H1 (cell line): Measurements from ENCODE around the gene LANCL1. TPM values are rescaled to one million over a fixed set of nuclear protein-coding genes. Genes with fewer than 3 reads are reported as not detected.

Experiments used
- CTCF ChIA-PET: fragments of 300-600 bp; sonication (Branson Sonifier 250); formaldehyde crosslinking; loops from one replicate; lab custom pipeline; 2021; ENCODE audit not compliant: partially characterized antibody; lab: Charles Lee
- POLR2A ChIA-PET: fragments of 300-600 bp; sonication (Branson Sonifier 250); formaldehyde crosslinking; loops from one replicate; lab custom pipeline; 2021; ENCODE audit warnings: inconsistent platforms; ENCODE audit not compliant: partially characterized antibody; lab: Charles Lee
- DNase-seq, 2 experiments: peaks; one replicate each; pipeline versions ENCODE4 v3.0.0 to v3.0.0-alpha.2; 2010 to 2022; ENCODE audit warnings: low spot score in 2 of 2, low read depth in 1 of 2, mixed read lengths in 1 of 2
- FAIRE-seq: peaks from 2 replicates; lab custom pipeline; 2011; peaks lifted over from hg19 to GRCh38; lab: Jason Lieb, UNC
- H2AFZ ChIP-seq: 2 replicates; pipeline ENCODE4 v1.8.1; 2012; ENCODE audit warnings: low read length, inconsistent platforms
- H2AK5ac ChIP-seq: 2 replicates; pipeline ENCODE4 v1.6.1; 2013; ENCODE audit warnings: low read depth, low read length
- H2BK120ac ChIP-seq: replicated peaks from 2 replicates; pipeline ENCODE3; 2013; ENCODE audit warnings: low read depth, low read length, inconsistent platforms
- H2BK12ac ChIP-seq: 2 replicates; pipeline ENCODE4 v1.6.1; 2013; ENCODE audit warnings: low read depth, low read length
- H2BK15ac ChIP-seq: 2 replicates; pipeline ENCODE4 v1.6.1; 2013; ENCODE audit warnings: low read length
- H2BK20ac ChIP-seq: 2 replicates; pipeline ENCODE4 v1.6.1; 2013; ENCODE audit warnings: low read length
- H2BK5ac ChIP-seq: 2 replicates; pipeline ENCODE4 v1.6.1; 2013; ENCODE audit warnings: low read depth, low read length
- H3K14ac ChIP-seq: 2 replicates; pipeline ENCODE4 v1.6.1; 2013; ENCODE audit warnings: inconsistent platforms; ENCODE audit not compliant: insufficient read length
- H3K18ac ChIP-seq: 2 replicates; pipeline ENCODE4 v1.6.1; 2013; ENCODE audit warnings: low read length; ENCODE audit errors: extremely low read depth
- H3K23ac ChIP-seq: 2 replicates; pipeline ENCODE4 v1.6.1; 2013; ENCODE audit warnings: inconsistent platforms; ENCODE audit not compliant: insufficient read length
- H3K23me2 ChIP-seq: 2 replicates; pipeline ENCODE4 v1.6.1; 2013; ENCODE audit warnings: low read depth, low read length
- H3K27ac ChIP-seq: 2 replicates; pipeline ENCODE4 v1.6.1; 2011; ENCODE audit warnings: low read depth, low read length, inconsistent platforms
- H3K27me3 ChIP-seq, 4 experiments: replicated peaks in 1 of 4; 1 replicate in 1 of 4; 2 replicates in 3 of 4; pipeline versions ENCODE4 v1.6.1 to v1.8.1; 2011 to 2013; ENCODE audit warnings: low read length in 3 of 4, mild to moderate bottlenecking in 3 of 4, inconsistent platforms in 2 of 4, mixed read lengths in 2 of 4, moderate library complexity in 1 of 4; ENCODE audit not compliant: control insufficient read depth in 3 of 4, insufficient read depth in 3 of 4; ENCODE audit errors: extremely low read depth in 1 of 4
- H3K36me3 ChIP-seq, 4 experiments: 2 replicates each; pipeline versions ENCODE4 v1.6.1 to v1.8.1; 2011 to 2013; ENCODE audit warnings: mild to moderate bottlenecking in 4 of 4, low read length in 3 of 4, moderate library complexity in 2 of 4, control low read depth in 1 of 4, inconsistent platforms in 1 of 4; ENCODE audit not compliant: insufficient read depth in 4 of 4, control insufficient read depth in 2 of 4
- H3K4ac ChIP-seq: replicated peaks from 2 replicates; pipeline ENCODE3; 2013; ENCODE audit warnings: low read length, low read depth, mixed read lengths, inconsistent platforms; ENCODE audit not compliant: insufficient read length
- H3K4me1 ChIP-seq, 4 experiments: replicated peaks in 1 of 4; 1 replicate in 1 of 4; 2 replicates in 3 of 4; pipeline versions ENCODE4 v1.6.1 to v1.8.1; 2011 to 2013; ENCODE audit warnings: low read length in 3 of 4, inconsistent platforms in 2 of 4, mixed read lengths in 1 of 4; ENCODE audit not compliant: insufficient read depth in 4 of 4, control insufficient read depth in 3 of 4
- H3K4me2 ChIP-seq, 2 experiments: 2 replicates each; pipeline versions ENCODE4 v1.6.1 to v1.8.1; 2011 to 2013; ENCODE audit warnings: low read depth in 2 of 2, low read length in 2 of 2, control low read depth in 1 of 2, inconsistent platforms in 1 of 2, mild to moderate bottlenecking in 1 of 2; ENCODE audit not compliant: insufficient read depth in 1 of 2
- H3K4me3 ChIP-seq, 4 experiments: fragments of 200-600, 300-600 bp in 1 of 4; sonication (generic), shearing (Covaris generic), sonication (Bioruptor Twin) in 1 of 4; 2 replicates each; pipeline versions ENCODE4 v1.5.1 to v1.8.1; 2011 to 2016; ENCODE audit warnings: low read length in 4 of 4, low read depth in 3 of 4, control low read depth in 2 of 4, inconsistent platforms in 2 of 4, mild to moderate bottlenecking in 2 of 4, mixed read lengths in 1 of 4, moderate library complexity in 1 of 4; ENCODE audit not compliant: insufficient read depth in 2 of 4; ENCODE audit errors: extremely low read depth in 1 of 4
- H3K56ac ChIP-seq: replicated peaks from 2 replicates; pipeline ENCODE3; 2013; ENCODE audit warnings: low read depth, mild to moderate bottlenecking, mixed read lengths, low read length, inconsistent platforms; ENCODE audit not compliant: insufficient read length
- H3K79me1 ChIP-seq: 2 replicates; pipeline ENCODE4 v1.6.1; 2013; ENCODE audit warnings: low read depth, low read length, control low read depth
- H3K79me2 ChIP-seq, 2 experiments: 2 replicates each; pipeline versions ENCODE4 v1.6.1 to v1.8.1; 2012 to 2013; ENCODE audit warnings: low read length in 2 of 2, mild to moderate bottlenecking in 2 of 2, inconsistent platforms in 1 of 2; ENCODE audit not compliant: insufficient read depth in 2 of 2, control insufficient read depth in 1 of 2
- H3K9ac ChIP-seq, 4 experiments: replicated peaks in 1 of 4; 1 replicate in 1 of 4; 2 replicates in 3 of 4; pipeline versions ENCODE4 v1.6.1 to v1.8.1; 2011 to 2013; ENCODE audit warnings: low read depth in 3 of 4, low read length in 3 of 4, control low read depth in 2 of 4, mild to moderate bottlenecking in 2 of 4, moderate library complexity in 2 of 4, inconsistent platforms in 1 of 4; ENCODE audit errors: extremely low read depth in 1 of 4
- H3K9me3 ChIP-seq, 2 experiments: 2 replicates each; pipeline versions ENCODE4 v1.6.1 to v1.8.1; 2012 to 2013; ENCODE audit warnings: mild to moderate bottlenecking in 2 of 2, moderate library complexity in 2 of 2, control low read depth in 1 of 2, inconsistent platforms in 1 of 2, low read depth in 1 of 2, low read length in 1 of 2, mixed read lengths in 1 of 2; ENCODE audit not compliant: insufficient read depth in 2 of 2
- H4K20me1 ChIP-seq, 2 experiments: replicated peaks in 1 of 2; 2 replicates each; pipeline versions ENCODE3 to v1.8.1; 2011 to 2013; ENCODE audit warnings: inconsistent platforms in 2 of 2, low read length in 2 of 2, mild to moderate bottlenecking in 1 of 2; ENCODE audit not compliant: insufficient read depth in 2 of 2, control insufficient read depth in 1 of 2
- H4K5ac ChIP-seq: 2 replicates; pipeline ENCODE4 v1.6.1; 2013; ENCODE audit warnings: low read length, low read depth, mixed read lengths, inconsistent platforms; ENCODE audit not compliant: insufficient read length
- H4K8ac ChIP-seq: 2 replicates; pipeline ENCODE4 v1.8.0; 2013; ENCODE audit warnings: mild to moderate bottlenecking, moderate library complexity, low read length, inconsistent platforms; ENCODE audit not compliant: insufficient read depth; ENCODE audit errors: extremely low read depth
- H4K91ac ChIP-seq: replicated peaks from 2 replicates; pipeline ENCODE3; 2013; ENCODE audit warnings: low read length, mixed read lengths, inconsistent platforms; ENCODE audit not compliant: insufficient read length
- BACH1 ChIP-seq: IDR thresholded peaks from 2 replicates; pipeline ENCODE4 v1.6.1; 2012; ENCODE audit warnings: low read length, improper control_type of control experiment
- BCL11A ChIP-seq, 2 experiments: IDR thresholded peaks; one replicate each; pipeline ENCODE4 v1.6.1; 2011; ENCODE audit warnings: low read depth in 2 of 2, low read length in 2 of 2, mild to moderate bottlenecking in 2 of 2
- CBX5 ChIP-seq: fragments of 300-800, 300-1000 bp; sonication (generic); IDR thresholded peaks from 2 replicates; pipeline ENCODE4 v1.7.1; 2016; ENCODE audit warnings: antibody characterized with exemption, low read length, low read depth
- CTBP2 ChIP-seq: IDR thresholded peaks from 2 replicates; pipeline ENCODE4 v1.7.0; 2011; ENCODE audit warnings: borderline replicate concordance, mild to moderate bottlenecking, moderate library complexity, mixed read lengths, low read length; ENCODE audit not compliant: insufficient read depth, insufficient read length
- GTF2F1 ChIP-seq: IDR thresholded peaks from 2 replicates; pipeline ENCODE4 v1.6.1; 2012; ENCODE audit warnings: low read depth, low read length, improper control_type of control experiment, borderline replicate concordance
- JUN ChIP-seq: IDR thresholded peaks from 2 replicates; pipeline ENCODE4 v1.6.1; 2011; ENCODE audit warnings: low read depth, mild to moderate bottlenecking, improper control_type of control experiment, low read length
- PHF8 ChIP-seq: fragments of 200-600 bp; sonication (generic); conservative IDR thresholded peaks from 2 replicates; pipeline ENCODE4 v1.7.1; 2012; ENCODE audit warnings: low read depth, mild to moderate bottlenecking, inconsistent platforms, low read length, moderate library complexity
- POLR2AphosphoS5 ChIP-seq: IDR thresholded peaks from 2 replicates; pipeline ENCODE4 v1.6.1; 2011; ENCODE audit warnings: low read depth, low read length
- RFX5 ChIP-seq: IDR thresholded peaks from 2 replicates; pipeline ENCODE4 v1.6.1; 2011; ENCODE audit warnings: low read depth, low read length, improper control_type of control experiment, borderline replicate concordance
- RNF2 ChIP-seq: fragments of 200-900, 300-1000 bp; sonication (generic); IDR thresholded peaks from 2 replicates; pipeline ENCODE4 v1.7.1; 2016; ENCODE audit warnings: borderline replicate concordance, low read depth, mild to moderate bottlenecking, antibody characterized with exemption, low read length; ENCODE audit not compliant: poor library complexity, severe bottlenecking; ENCODE audit errors: missing control alignments
- SP2 ChIP-seq: IDR thresholded peaks from 2 replicates; pipeline ENCODE4 v1.6.1; 2012; ENCODE audit warnings: mild to moderate bottlenecking, low read length, inconsistent platforms
- SUZ12 ChIP-seq: fragments of 200-600 bp; sonication (generic); IDR thresholded peaks from 2 replicates; pipeline ENCODE4 v1.6.1; 2012; ENCODE audit warnings: mild to moderate bottlenecking, inconsistent platforms, low read length, moderate library complexity, mixed read lengths
- TAF1 ChIP-seq: IDR thresholded peaks from 2 replicates; pipeline ENCODE4 v1.6.1; 2011; ENCODE audit warnings: mild to moderate bottlenecking, low read depth, low read length
- TEAD4 ChIP-seq: IDR thresholded peaks from 2 replicates; pipeline ENCODE4 v1.6.1; 2012; ENCODE audit warnings: low read depth, low read length, inconsistent platforms, mixed read lengths
- YY1 ChIP-seq: IDR thresholded peaks from 2 replicates; pipeline ENCODE4 v1.6.1; 2011; ENCODE audit warnings: low read depth, mild to moderate bottlenecking, low read length
- WGBS, 2 experiments: shearing (Covaris generic) in 1 of 2; methylation state at CpG; one replicate each; pipeline versions ENCODE4 v1.1.6 to v1.1.7; 2013 to 2015; ENCODE audit warnings: low lambda C conversion rate in 2 of 2, mixed read lengths in 2 of 2, inconsistent platforms in 1 of 2, low coverage in 1 of 2, missing lambda C conversion rate in 1 of 2; ENCODE audit not compliant: insufficient replicate concordance in 2 of 2, insufficient coverage in 1 of 2, insufficient read length in 1 of 2; ENCODE audit errors: extremely low coverage in 1 of 2, missing lambda C conversion rate in 1 of 2; 5-methylcytosine and 5-hydroxymethylcytosine counted together
- polyA plus RNA-seq, 7 experiments: library from polyadenylated mRNA; depleted of rRNA in 3 of 7; stranded (reverse) in 5 of 7; unstranded in 2 of 7; fragments of >200 nt in 5 of 7; fragments of 200-250 nt in 2 of 7; gene quantifications; 1 replicate in 5 of 7; 2 replicates in 1 of 7; 4 replicates in 1 of 7; pipeline versions ENCODE4 v1.2.1 to v1.2.3, GENCODE V29; 2011 to 2013; ENCODE audit warnings: missing spikeins in 2 of 7, mixed read lengths in 2 of 7
- total RNA-seq: library from RNA; stranded (reverse); fragmentation: NEBNext Ultra II Directional; extraction: Animal tissue kit (Norgen Biotek cat#: 25700); gene quantifications from 2 replicates; pipeline ENCODE4 v1.2.1, GENCODE V29; 2021

LANCL1 gene
- total and polyA plus RNA-seq, 2 of the 8 experiments (the other 6 are each of a cell fraction or from before 2014, with no cell fraction given), result 26.2 to 48.7 TPM

DNA sequence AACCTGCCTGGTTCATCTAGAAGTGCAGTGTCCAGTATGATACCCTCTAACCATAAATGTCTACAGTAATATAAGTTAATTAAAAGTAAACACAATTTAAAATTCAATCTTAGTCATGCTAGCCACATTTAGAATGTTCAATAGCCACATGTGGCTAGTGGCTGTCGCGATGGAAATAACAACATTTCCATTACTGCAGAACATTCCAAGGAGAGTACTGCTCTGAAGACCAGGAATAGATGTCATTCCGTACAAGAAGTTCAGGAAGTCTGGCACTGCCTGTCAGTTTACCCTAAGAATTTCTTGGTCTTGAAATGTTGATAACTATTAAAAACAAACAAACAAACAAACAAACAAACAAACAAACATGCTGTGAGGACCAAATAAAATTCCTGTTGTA lies 17.2 kb downstream of the LANCL1 start:
- no peak overlapping the region for H2BK20ac ChIP-seq
- no peak overlapping the region for H3K9ac ChIP-seq
- H2AK5ac ChIP-seq, result no peak overlapping the region
- no peak overlapping the region for H4K91ac ChIP-seq
- H3K14ac ChIP-seq, result no peak overlapping the region
- no peaks in the 10 kb centered on the region for H4K20me1 ChIP-seq
- H2BK15ac ChIP-seq, result no peak overlapping the region
- FAIRE-seq (no peak), DNase-seq (no peak)
- no peaks in the 10 kb centered on the region for H3K4me1 ChIP-seq
- H2BK5ac ChIP-seq, result no peak overlapping the region
- H2AFZ ChIP-seq, result no peak overlapping the region
- H2BK120ac ChIP-seq, result no peak overlapping the region
- H3K4me2 ChIP-seq, result no peak overlapping the region
- H3K36me3 ChIP-seq, result peaks cover 2 to 29% (median 10%) of the 10 kb centered on the region in 4 experiments; a peak in 6 of 8 replicates
- no peak overlapping the region for H3K18ac ChIP-seq
- H3K23ac ChIP-seq, result no peak overlapping the region
- no peak overlapping the region for H4K5ac ChIP-seq
- no peaks in the 10 kb centered on the region; the same call in 1 of the 2 replicates for H3K79me1 ChIP-seq
- H2BK12ac ChIP-seq, result no peak overlapping the region
- no peaks in the 10 kb centered on the region for H3K79me2 ChIP-seq
- H3K56ac ChIP-seq, result no peak overlapping the region
- CTCF ChIA-PET, result interaction anchor here (1.3 kb wide), 1 partner anchor 16 kb away, joined by 3 read pairs; no protein-coding TSS in a partner anchor
- no peak overlapping the region for H4K8ac ChIP-seq
- H3K23me2 ChIP-seq, result no peaks in the 10 kb centered on the region
- no peaks in the 10 kb centered on the region for H3K9me3 ChIP-seq
- no peaks in the 10 kb centered on the region for H3K27me3 ChIP-seq
- H3K27ac ChIP-seq, result no peak overlapping the region
- no peak overlapping the region for H3K4ac ChIP-seq
- no peak overlapping the region for H3K4me3 ChIP-seq
- WGBS, 2 experiments, result 91% methylated on average over 3 of the region's 3 CpGs; no CpG with 5 or more reads in 1 of the 2 experiments
- POLR2A ChIA-PET, result interaction anchor here (0.6 kb wide), 1 partner anchor 895 kb away, joined by 4 read pairs; no protein-coding TSS in a partner anchor
- TF ChIP-seq PHF8 (no peak), TAF1 (no peak), SUZ12 (no peak), CBX5 (no peak), BCL11A (IDR thresholded peaks at IDR 0.05; ENCODE audit: low read depth in 2 of 2, low read length in 2 of 2) (no peak), JUN (no peak), CTBP2 (no peak), RFX5 (no peak), GTF2F1 (no peak), RNF2 (no peak), SP2 (no peak), POLR2AphosphoS5 (no peak), YY1 (no peak), BACH1 (no peak), TEAD4 (no peak)
